Fibroblast of mammary gland (primary cell): ENCODE data around the gene TRPM5.

ENCODE experiments used
- DNase-seq: peaks from one replicate; pipeline ENCODE4 v3.0.0-alpha.2; 2010; ENCODE audit warnings: low read depth
- H3K4me3 ChIP-seq: 2 replicates; pipeline ENCODE4 v1.5.1; 2011; ENCODE audit warnings: low read depth, mild to moderate bottlenecking, low read length, moderate library complexity; ENCODE audit not compliant: control insufficient read depth
- CTCF ChIP-seq: conservative IDR thresholded peaks from 2 replicates; pipeline ENCODE4 v1.5.1; 2011; ENCODE audit warnings: low read depth, low read length, inconsistent platforms; ENCODE audit not compliant: control insufficient read depth, insufficient read depth

The TRPM5 gene

DNA sequence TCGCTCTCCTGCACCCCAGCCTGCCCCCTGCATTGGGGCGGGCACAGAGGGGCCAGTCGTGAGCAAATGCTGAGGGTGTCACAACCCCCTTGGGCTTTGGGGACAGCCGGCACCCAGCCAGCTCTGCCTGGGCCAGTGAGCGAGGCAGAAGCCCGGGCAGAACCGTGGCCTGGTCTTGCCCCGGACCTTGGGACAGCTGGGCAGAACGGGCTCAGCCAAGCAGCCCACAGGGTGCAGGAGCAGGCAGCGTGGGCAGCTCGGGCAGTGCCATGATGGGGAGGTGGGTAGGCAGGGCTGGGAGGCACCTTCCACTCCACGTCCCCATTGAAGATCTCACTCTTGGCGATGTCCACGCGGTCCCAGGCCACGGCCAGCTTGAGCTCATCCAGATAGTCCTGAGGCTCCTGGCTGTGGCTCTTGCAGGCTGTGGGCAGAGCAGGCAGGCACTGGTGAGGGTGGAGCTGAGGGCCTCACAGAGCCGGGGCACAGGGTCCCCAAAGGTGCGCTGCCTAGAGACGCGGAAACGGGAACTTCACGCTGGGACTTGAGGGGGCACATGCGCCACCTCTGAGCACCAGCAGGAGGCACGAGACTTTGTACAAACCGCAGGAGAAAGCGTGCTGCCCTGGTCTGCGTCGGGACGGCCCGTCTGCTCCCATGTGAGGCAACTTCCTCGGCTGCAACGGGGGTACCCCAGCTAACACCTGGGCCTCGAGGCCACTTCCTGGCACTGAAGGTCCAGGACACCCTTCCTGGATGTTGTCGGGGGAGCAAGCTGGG, 28.5 kb downstream of the TRPM5 start:
- no peak for DNase-seq
- no peak for TF ChIP-seq CTCF
- H3K4me3 ChIP-seq: no peak overlapping the region

GRCh38 chr11:2415171-2415570, 29.1 kb downstream of the TRPM5 start:
- H3K4me3 ChIP-seq: no peak overlapping the region
- DNase-seq: no peak
- TF ChIP-seq CTCF: no peak

- no peak overlapping the region for H3K4me3 ChIP-seq
- no peak for TF ChIP-seq CTCF
- DNase-seq: no peak
Measured at GRCh38 chr11:2414616-2415015, 29.7 kb downstream of the TRPM5 start.

- no peak for DNase-seq
- no peak overlapping the region for H3K4me3 ChIP-seq
- no peak for TF ChIP-seq CTCF
Measured at GRCh38 chr11:2413742-2414579, 30.4 kb downstream of the TRPM5 start.

DNA sequence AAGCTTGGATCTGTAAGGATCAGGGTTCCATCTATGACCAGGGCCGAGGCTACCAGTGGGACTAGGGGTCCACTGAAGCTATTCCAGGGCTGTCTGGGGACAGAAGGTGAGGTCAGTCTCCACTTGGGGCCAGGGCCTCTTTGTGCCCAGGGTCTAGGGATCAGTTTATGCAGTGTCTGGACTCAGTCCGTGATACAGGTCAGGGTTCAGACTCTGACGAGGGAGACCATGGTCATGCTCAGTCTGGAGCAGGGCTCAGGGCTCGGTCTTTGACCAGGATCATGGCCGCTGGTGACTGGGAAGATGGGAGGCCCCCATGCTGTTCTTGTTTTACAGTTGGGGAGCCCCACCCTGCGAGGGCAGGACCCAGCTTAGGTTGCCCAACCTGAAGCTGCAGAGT, 32.0 kb downstream of the TRPM5 start:
- no peak for DNase-seq
- TF ChIP-seq CTCF: no peak

GRCh38 chr11:2411446-2412305, 32.6 kb downstream of the TRPM5 start:
- no peak overlapping the region for H3K4me3 ChIP-seq
- DNase-seq: no peak
- TF ChIP-seq CTCF: no peak

More for the DNA sequence above, 32.0 kb downstream of the TRPM5 start:
- H3K4me3 ChIP-seq: no peak overlapping the region
